Activated CD4-positive, alpha-beta memory T cell treated with anti-CD3 and anti-CD28 coated beads for 36 hours (primary cell): Measurements from ENCODE around the gene KRT79. TPM values are rescaled to one million over a fixed set of nuclear protein-coding genes. Genes with fewer than 3 reads are reported as not detected.

Source experiments
- CTCF ChIA-PET: fragments of 350-600 bp; sonication (Branson Sonifier 250); formaldehyde crosslinking; loops from one replicate; lab custom pipeline; 2021; ENCODE audit warnings: antibody characterized with exemption, inconsistent platforms; lab: Charles Lee
- POLR2A ChIA-PET: fragments of 350-600 bp; sonication (Branson Sonifier 250); formaldehyde crosslinking; loops from one replicate; lab custom pipeline; 2021; ENCODE audit warnings: antibody characterized with exemption; lab: Charles Lee
- DNase-seq: peaks from one replicate; pipeline ENCODE4 v3.0.0-alpha.2; 2020
- H3K27ac Mint-ChIP-seq: one replicate; pipeline ENCODE4 v1.8.0; 2021; ENCODE audit warnings: mixed read lengths
- H3K27me3 Mint-ChIP-seq: one replicate; pipeline ENCODE4 v1.8.0; 2021; ENCODE audit warnings: mixed read lengths
- H3K36me3 Mint-ChIP-seq: one replicate; pipeline ENCODE4 v1.8.0; 2021; ENCODE audit warnings: mixed read lengths
- H3K4me1 Mint-ChIP-seq: one replicate; pipeline ENCODE4 v1.8.0; 2021; ENCODE audit warnings: low read depth, mixed read lengths
- H3K4me3 Mint-ChIP-seq: one replicate; pipeline ENCODE4 v1.8.0; 2021; ENCODE audit warnings: mild to moderate bottlenecking, mixed read lengths
- H3K9me3 Mint-ChIP-seq: one replicate; pipeline ENCODE4 v1.8.0; 2021; ENCODE audit warnings: mixed read lengths
- intact Hi-C: fragments of 100-400 bp; cut with micrococcal nuclease; formaldehyde crosslinking; loops from one replicate; pipeline ENCODE4 v1.15.1; 2023
- total RNA-seq, 2 experiments: library from RNA; stranded (reverse); gene quantifications; one replicate each; pipeline ENCODE4 v1.2.3, GENCODE V29; 2021

KRT79 gene
- total RNA-seq, 2 experiments from 2014 or later: not detected

GRCh38 chr12:52788192-52788875, 45.8 kb downstream of the KRT79 start:
- intact Hi-C loops: no loop called here
- no peaks in the 10 kb centered on the region for H3K36me3 Mint-ChIP-seq
- no peak overlapping the region for H3K4me3 Mint-ChIP-seq
- H3K4me1 Mint-ChIP-seq: peaks cover 3% of the 10 kb centered on the region
- H3K27ac Mint-ChIP-seq: no peak overlapping the region
- peaks cover 35% of the 10 kb centered on the region for H3K27me3 Mint-ChIP-seq
- CTCF ChIA-PET: interaction anchor here (1.4 kb wide), 1 partner anchor 91 kb away, joined by 4 read pairs; no protein-coding TSS in a partner anchor
- no peak for DNase-seq
- no peaks in the 10 kb centered on the region for H3K9me3 Mint-ChIP-seq
- POLR2A ChIA-PET: no interaction called here

GRCh38 chr12:52787324-52788191, 46.6 kb downstream of the KRT79 start:
- Mint-ChIP-seq H3K36me3 (no peaks in the 10 kb centered on the region), H3K4me3 (no peak overlapping the region), H3K27me3 (peaks cover 38% of the 10 kb centered on the region), H3K27ac (no peak overlapping the region), H3K9me3 (no peaks in the 10 kb centered on the region), H3K4me1 (peaks cover 3% of the 10 kb centered on the region)
- DNase-seq: no peak
- POLR2A ChIA-PET: no interaction called here
- intact Hi-C loops: no loop called here
- CTCF ChIA-PET: interaction anchor here (1.4 kb wide), 1 partner anchor 92 kb away, joined by 4 read pairs; no protein-coding TSS in a partner anchor

- ChIA-PET CTCF (no interaction called here), POLR2A (interaction anchor here (0.7 kb wide), 1 partner anchor 92 kb away, joined by 5 read pairs; no protein-coding TSS in a partner anchor)
- no peak overlapping the region for H3K27ac Mint-ChIP-seq
- intact Hi-C loops: no loop called here
- H3K4me1 Mint-ChIP-seq: no peaks in the 10 kb centered on the region
- H3K27me3 Mint-ChIP-seq: peaks cover 30% of the 10 kb centered on the region
- DNase-seq: no peak
- no peak overlapping the region for H3K4me3 Mint-ChIP-seq
- H3K36me3 Mint-ChIP-seq: no peaks in the 10 kb centered on the region
- H3K9me3 Mint-ChIP-seq: no peaks in the 10 kb centered on the region
Measured at GRCh38 chr12:52784909-52785308, 49.2 kb downstream of the KRT79 start.

GRCh38 chr12:52783563-52784316, 50.4 kb downstream of the KRT79 start:
- CTCF ChIA-PET: no interaction called here
- Mint-ChIP-seq H3K4me1 (no peaks in the 10 kb centered on the region), H3K9me3 (no peaks in the 10 kb centered on the region), H3K27me3 (peaks cover 21% of the 10 kb centered on the region), H3K36me3 (no peaks in the 10 kb centered on the region), H3K27ac (no peak overlapping the region), H3K4me3 (no peak overlapping the region)
- intact Hi-C loops: no loop called here
- no peak for DNase-seq
- POLR2A ChIA-PET: no interaction called here

- DNase-seq: no peak
- H3K4me3 Mint-ChIP-seq: no peak overlapping the region
- no peaks in the 10 kb centered on the region for H3K9me3 Mint-ChIP-seq
- no peaks in the 10 kb centered on the region for H3K36me3 Mint-ChIP-seq
- no peaks in the 10 kb centered on the region for H3K4me1 Mint-ChIP-seq
- CTCF ChIA-PET: interaction anchor here (1.4 kb wide), 1 partner anchor 11 kb away, joined by 3 read pairs; no protein-coding TSS in a partner anchor
- intact Hi-C loops: no loop called here
- H3K27ac Mint-ChIP-seq: no peak overlapping the region
- H3K27me3 Mint-ChIP-seq: peaks cover 21% of the 10 kb centered on the region
- POLR2A ChIA-PET: no interaction called here
Measured at GRCh38 chr12:52782502-52782901, 51.6 kb downstream of the KRT79 start.

- H3K4me3 Mint-ChIP-seq: no peak overlapping the region
- POLR2A ChIA-PET: no interaction called here
- intact Hi-C loops: no loop called here
- no peaks in the 10 kb centered on the region for H3K36me3 Mint-ChIP-seq
- H3K27me3 Mint-ChIP-seq: peaks cover 23% of the 10 kb centered on the region
- CTCF ChIA-PET: interaction anchor here (0.6 to 1.4 kb wide), 3 partner anchors 10 to 100 kb away, joined by 3 to 6 read pairs (median 3); no protein-coding TSS in a partner anchor
- no peak overlapping the region for H3K27ac Mint-ChIP-seq
- H3K4me1 Mint-ChIP-seq: no peaks in the 10 kb centered on the region
- H3K9me3 Mint-ChIP-seq: no peaks in the 10 kb centered on the region
- no peak for DNase-seq
Measured at GRCh38 chr12:52781399-52782082, 52.6 kb downstream of the KRT79 start.

GRCh38 chr12:52779914-52780313, 54.2 kb downstream of the KRT79 start:
- no peak overlapping the region for H3K4me3 Mint-ChIP-seq
- intact Hi-C loops: no loop called here
- H3K36me3 Mint-ChIP-seq: no peaks in the 10 kb centered on the region
- H3K4me1 Mint-ChIP-seq: no peaks in the 10 kb centered on the region
- H3K27me3 Mint-ChIP-seq: peaks cover 19% of the 10 kb centered on the region
- no peak overlapping the region for H3K27ac Mint-ChIP-seq
- CTCF ChIA-PET: no interaction called here
- no peaks in the 10 kb centered on the region for H3K9me3 Mint-ChIP-seq
- POLR2A ChIA-PET: no interaction called here
- no peak for DNase-seq

GRCh38 chr12:52778833-52779232, 55.3 kb downstream of the KRT79 start:
- no peak overlapping the region for H3K27ac Mint-ChIP-seq
- ChIA-PET CTCF (no interaction called here), POLR2A (no interaction called here)
- H3K27me3 Mint-ChIP-seq: peaks cover 14% of the 10 kb centered on the region
- H3K4me1 Mint-ChIP-seq: no peaks in the 10 kb centered on the region
- intact Hi-C loops: no loop called here
- DNase-seq: no peak
- no peak overlapping the region for H3K4me3 Mint-ChIP-seq
- no peaks in the 10 kb centered on the region for H3K36me3 Mint-ChIP-seq
- H3K9me3 Mint-ChIP-seq: no peaks in the 10 kb centered on the region

GRCh38 chr12:52777566-52777965, 56.5 kb downstream of the KRT79 start:
- Mint-ChIP-seq H3K4me1 (no peaks in the 10 kb centered on the region), H3K9me3 (no peaks in the 10 kb centered on the region), H3K36me3 (no peaks in the 10 kb centered on the region), H3K27me3 (peaks cover 6% of the 10 kb centered on the region), H3K27ac (no peak overlapping the region), H3K4me3 (no peak overlapping the region)
- intact Hi-C loops: no loop called here
- ChIA-PET POLR2A (no interaction called here), CTCF (no interaction called here)
- DNase-seq: no peak

GRCh38 chr12:52776913-52777395, 57.2 kb downstream of the KRT79 start, which contains the start of gene KRT76:
TSS of gene KRT76 (minus strand) at chr12:52777345. CDS start at chr12:52777291, 54 bp downstream.
- Mint-ChIP-seq H3K9me3 (no peaks in the 10 kb centered on the region), H3K36me3 (no peaks in the 10 kb centered on the region), H3K4me1 (no peaks in the 10 kb centered on the region), H3K27ac (no peak within 1 kb of the TSS), H3K4me3 (no peak within 1 kb of the TSS), H3K27me3 (peaks cover 5% of the 10 kb centered on the region)
- ChIA-PET CTCF (interaction anchor here (1.4 kb wide), 1 partner anchor 103 kb away, joined by 4 read pairs; no protein-coding TSS in a partner anchor), POLR2A (no interaction called here)
- DNase-seq: no peak
- intact Hi-C loops: no loop called here

GRCh38 chr12:52776435-52776834, 57.7 kb downstream of the KRT79 start:
- Mint-ChIP-seq H3K9me3 (no peaks in the 10 kb centered on the region), H3K27ac (no peak overlapping the region), H3K4me1 (no peaks in the 10 kb centered on the region), H3K4me3 (no peak overlapping the region), H3K36me3 (no peaks in the 10 kb centered on the region), H3K27me3 (peaks cover 5% of the 10 kb centered on the region)
- intact Hi-C loops: no loop called here
- ChIA-PET CTCF (interaction anchor here (1.4 kb wide), 1 partner anchor 103 kb away, joined by 4 read pairs; no protein-coding TSS in a partner anchor), POLR2A (no interaction called here)
- DNase-seq: no peak
